ENCODE measurements around the gene UBE2V1.

UBE2V1 gene

GRCh38 chr20:50050214-50050613, 62.7 kb downstream of the UBE2V1 start:
- TF ChIP-seq CTCF (IDR thresholded peaks at IDR 0.05): no peak

DNA sequence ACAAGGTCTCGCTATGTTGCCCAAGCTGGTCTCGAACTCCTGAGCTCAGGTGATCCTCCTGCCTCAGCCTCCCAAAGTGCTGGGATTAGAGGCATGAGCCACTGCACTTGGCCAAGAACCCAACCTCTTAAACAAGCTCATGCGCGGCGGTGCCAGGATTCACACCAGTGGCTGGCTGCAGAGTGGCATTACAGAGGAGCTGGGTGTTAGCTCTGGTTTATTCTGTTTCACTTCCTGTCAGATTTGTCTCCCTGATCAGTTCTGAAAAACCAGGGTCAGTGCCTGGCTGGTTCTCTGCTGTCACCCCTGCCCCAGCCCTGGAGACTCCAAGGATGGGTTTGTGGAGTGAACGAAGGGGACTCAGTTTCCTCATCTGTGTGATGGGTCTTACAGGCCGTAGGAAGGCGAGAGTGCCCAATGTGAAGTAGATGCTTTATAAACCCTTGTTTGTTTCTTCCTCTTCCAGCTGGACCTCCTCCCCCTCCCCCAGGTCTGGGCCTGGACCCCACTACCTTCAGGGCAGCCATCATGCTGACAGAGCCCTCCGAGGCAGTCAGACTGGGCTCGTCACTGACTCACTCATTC, 63.4 kb downstream of the UBE2V1 start:
- TF ChIP-seq CTCF (IDR thresholded peaks at IDR 0.05): no peak

GRCh38 chr20:50048420-50049166, 64.4 kb downstream of the UBE2V1 start:
- TF ChIP-seq CTCF (IDR thresholded peaks at IDR 0.05): no peak

- TF ChIP-seq CTCF (IDR thresholded peaks at IDR 0.05): no peak
These were observed 68.5 kb downstream of the UBE2V1 start for GRCh38 chr20:50044353-50044960.

DNA sequence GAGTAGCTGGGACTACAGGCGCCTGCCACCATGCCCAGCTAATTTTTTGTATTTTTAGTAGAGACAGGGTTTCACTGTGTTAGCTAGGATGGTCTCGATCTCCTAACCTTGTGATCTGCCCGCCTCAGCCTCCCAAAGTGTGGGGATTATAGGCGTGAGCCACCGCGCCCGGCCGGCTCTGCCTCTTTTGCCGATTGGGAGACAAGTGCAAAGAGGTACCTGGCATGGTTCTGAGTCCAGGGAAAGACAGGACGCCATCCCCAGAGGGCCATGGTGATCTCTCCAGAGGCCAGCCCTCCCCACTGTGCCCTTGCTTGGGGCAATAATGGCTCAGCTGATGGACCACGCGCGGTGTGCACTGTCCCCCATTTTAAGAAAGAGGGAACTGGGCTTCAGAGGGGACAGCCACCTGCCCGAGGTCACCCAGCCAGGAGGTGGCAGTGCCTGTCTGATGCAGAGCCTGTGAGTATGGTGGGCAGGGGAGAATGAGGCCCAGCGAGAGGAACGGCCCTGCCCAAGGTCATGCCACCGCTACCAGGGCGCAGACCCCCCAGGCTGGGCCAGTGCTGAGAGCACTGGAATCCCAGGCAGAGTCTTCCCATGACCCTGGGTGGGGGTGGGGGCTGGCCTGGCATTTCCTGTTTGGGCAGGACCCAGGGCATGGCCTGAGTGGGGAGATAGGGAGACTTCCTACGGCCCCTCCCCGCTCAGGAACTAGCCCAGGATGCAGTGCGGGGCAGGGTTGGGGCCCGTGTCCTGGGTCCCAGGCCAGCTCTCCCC, 69.2 kb downstream of the UBE2V1 start:
- no peak for TF ChIP-seq CTCF (IDR thresholded peaks at IDR 0.05)

DNA sequence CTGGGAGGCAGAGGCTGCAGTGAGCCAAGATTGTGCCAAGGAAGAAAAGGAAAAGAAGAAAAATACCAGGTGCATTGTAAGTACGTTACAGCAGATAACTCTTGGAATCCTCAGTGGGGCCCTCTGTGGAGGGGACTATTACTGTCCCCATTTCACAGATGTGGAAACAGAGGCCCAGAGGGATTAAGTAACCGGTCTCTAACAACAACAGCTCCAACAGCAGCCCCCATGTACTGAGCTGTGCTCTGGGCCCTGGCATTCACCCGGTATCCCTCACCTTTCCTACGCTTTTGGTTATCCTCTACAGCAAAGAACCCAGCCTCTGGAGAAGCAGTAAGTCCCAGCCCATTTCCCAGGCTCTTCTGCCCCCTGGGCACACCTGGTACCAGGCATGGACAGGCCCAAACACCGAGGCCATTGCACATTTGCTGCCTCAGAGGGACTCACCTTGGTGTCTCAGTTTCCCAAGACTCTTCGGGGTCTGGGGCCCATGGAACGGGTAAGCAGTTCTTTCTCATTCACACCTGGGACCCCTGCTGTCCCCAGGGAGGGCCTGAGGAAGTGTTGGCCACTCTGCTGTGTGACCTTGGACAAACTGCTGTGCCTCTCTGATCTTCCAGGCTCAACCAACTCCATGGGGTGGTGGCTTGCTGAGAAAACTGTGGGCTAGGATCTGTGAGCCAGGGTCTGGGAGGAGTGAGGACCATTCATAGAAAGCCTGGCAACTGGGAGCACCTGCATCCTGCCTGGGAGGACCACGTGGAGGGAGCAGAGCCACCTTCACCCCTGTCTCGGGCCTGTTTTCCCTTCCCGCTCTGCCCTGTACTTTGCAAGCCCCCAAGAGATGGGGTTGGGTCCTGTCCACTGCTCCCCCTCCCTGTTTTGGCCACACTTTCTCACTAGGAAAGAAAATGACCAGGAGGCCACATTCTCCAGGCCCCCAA, 70.3 kb downstream of the UBE2V1 start:
- TF ChIP-seq CTCF (IDR thresholded peaks at IDR 0.05): no peak
